Measurements from ENCODE around the gene NTSR2.

NTSR2 gene

DNA sequence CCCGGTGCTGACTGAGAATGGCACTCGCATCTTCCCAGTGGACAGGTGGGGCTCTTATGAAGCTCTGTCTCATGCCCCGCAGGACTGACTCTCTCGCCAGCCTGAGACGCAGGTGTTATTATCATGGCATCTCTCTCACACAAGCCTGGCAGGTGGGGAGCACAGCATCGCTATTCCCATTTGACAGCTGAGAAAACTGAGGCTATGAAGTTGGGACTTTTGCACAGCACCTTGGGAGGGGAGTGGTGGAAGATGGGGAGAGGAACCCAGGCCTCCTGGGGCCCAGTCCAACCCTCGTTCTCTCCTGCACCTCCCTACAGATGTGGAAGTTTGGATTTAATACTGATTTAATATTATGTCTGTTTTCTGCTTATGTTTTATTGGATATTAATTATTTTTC lies 9.0 kb upstream of the NTSR2 start:
- DNase-seq (ENCODE audit: low read depth) = no peak
- no peak overlapping the region for H3K4me3 ChIP-seq (ENCODE audit: low read length)
- TF ChIP-seq, protein P1, sequence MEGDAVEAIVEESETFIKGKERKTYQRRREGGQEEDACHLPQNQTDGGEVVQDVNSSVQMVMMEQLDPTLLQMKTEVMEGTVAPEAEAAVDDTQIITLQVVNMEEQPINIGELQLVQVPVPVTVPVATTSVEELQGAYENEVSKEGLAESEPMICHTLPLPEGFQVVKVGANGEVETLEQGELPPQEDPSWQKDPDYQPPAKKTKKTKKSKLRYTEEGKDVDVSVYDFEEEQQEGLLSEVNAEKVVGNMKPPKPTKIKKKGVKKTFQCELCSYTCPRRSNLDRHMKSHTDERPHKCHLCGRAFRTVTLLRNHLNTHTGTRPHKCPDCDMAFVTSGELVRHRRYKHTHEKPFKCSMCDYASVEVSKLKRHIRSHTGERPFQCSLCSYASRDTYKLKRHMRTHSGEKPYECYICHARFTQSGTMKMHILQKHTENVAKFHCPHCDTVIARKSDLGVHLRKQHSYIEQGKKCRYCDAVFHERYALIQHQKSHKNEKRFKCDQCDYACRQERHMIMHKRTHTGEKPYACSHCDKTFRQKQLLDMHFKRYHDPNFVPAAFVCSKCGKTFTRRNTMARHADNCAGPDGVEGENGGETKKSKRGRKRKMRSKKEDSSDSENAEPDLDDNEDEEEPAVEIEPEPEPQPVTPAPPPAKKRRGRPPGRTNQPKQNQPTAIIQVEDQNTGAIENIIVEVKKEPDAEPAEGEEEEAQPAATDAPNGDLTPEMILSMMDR (conservative IDR thresholded peaks at IDR 0.05; ENCODE audit: low read length) = no peak

DNA sequence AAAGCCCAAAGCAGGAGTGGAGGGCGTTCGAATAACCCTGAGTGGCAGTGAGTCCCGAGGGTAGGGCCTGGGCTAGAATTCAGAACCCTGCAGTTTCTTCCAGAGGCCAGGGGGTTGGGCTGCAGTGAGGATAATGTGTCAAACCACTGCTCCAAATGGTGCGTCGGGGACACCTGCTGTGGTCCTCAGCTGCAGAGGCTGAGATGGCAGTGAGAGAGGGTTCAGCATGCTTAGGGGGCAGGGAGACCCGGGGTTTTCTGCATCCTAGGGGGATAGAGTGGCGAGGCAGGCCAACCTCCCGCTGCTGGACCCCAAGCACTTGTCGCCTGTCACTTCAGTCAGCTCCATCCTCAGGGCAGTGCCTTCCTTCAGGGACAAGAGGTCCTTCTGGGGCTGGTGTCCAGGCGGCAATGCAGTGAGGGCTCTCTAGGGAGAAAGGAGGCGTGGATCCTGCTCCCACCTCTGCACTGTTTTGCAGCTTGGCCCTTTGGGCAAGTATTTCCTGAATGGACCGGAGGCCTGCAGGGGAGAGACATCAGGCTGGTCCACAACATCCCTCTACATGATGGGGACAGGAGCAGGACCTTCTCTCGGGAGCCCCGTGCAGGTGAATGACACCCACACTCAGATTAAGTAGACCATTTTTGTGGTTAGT lies 8.4 kb upstream of the NTSR2 start:
- H3K4me3 ChIP-seq (ENCODE audit: low read length) = no peak overlapping the region
- no peak for DNase-seq (ENCODE audit: low read depth)
- TF ChIP-seq, protein P1 (conservative IDR thresholded peaks at IDR 0.05; ENCODE audit: low read length) = no peak

DNA sequence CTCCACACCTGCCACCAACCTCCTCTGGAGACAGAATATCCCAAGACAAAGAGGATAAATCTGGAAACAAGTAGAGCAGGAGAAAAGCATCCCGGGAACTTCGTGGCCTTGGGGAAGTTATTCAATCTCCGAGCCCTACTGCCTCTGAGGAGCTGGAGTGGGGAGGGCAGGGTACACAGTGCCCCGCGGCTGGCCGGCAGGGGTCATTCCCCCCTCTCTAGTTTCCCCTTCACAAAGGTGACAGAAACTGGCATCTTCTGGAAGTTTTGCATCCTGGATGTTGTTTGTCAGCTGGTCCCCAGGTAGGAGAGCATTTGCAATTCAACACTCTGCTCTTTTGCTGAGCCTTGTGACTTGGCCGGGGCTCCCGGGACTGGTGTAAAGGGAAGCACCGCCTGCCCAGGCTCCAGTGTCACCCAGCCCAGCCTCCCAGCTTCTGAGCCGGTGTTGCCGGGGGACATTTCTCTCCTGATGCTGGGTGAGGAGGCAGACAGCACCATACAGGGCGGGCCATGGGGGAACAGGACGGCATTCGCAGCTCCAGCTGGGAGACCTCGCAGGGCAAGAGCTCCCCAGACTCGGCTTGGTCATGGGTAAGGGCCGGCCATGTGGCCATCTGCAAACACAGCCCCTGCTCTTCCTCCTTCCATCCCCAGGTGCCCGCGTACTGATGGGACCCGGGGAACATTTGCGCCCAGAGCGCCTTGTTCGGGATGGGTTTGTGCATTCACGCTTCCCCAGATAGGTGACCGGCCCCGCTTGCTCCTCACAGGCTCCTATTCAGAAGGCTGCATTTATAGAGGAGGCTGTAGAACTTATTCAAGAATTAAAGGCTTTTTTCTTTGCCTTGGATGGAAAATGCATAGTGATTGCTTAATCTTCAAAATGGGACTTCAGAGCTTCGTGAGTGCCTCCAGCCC lies 7.4 kb upstream of the NTSR2 start:
- TF ChIP-seq, protein P1 (conservative IDR thresholded peaks at IDR 0.05; ENCODE audit: low read length) = no peak
- no peak for DNase-seq (ENCODE audit: low read depth)
- no peak overlapping the region for H3K4me3 ChIP-seq (ENCODE audit: low read length)

DNA sequence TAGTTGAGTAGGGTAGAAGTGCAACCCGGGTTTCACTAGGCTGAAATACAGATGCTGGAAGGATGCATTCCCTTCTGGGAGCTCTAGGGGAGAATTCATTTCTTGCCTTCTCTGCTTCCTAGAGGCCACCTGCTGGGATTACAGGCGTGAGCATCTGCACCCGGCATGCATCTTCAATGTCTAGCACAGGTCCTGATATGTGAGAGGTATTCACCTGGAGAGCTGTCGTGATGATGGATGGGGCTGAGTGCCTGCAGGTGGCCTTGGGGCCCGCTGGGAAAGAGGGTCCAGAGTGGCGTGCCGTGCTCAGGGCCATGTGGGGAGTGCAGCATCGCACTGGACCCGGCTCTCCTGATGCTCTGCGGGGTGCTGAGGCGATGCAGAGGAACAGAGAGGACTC lies 6.6 kb upstream of the NTSR2 start:
- no peak for DNase-seq (ENCODE audit: low read depth)
- TF ChIP-seq, protein P1 (conservative IDR thresholded peaks at IDR 0.05; ENCODE audit: low read length) = no peak
- no peak overlapping the region for H3K4me3 ChIP-seq (ENCODE audit: low read length)

DNA sequence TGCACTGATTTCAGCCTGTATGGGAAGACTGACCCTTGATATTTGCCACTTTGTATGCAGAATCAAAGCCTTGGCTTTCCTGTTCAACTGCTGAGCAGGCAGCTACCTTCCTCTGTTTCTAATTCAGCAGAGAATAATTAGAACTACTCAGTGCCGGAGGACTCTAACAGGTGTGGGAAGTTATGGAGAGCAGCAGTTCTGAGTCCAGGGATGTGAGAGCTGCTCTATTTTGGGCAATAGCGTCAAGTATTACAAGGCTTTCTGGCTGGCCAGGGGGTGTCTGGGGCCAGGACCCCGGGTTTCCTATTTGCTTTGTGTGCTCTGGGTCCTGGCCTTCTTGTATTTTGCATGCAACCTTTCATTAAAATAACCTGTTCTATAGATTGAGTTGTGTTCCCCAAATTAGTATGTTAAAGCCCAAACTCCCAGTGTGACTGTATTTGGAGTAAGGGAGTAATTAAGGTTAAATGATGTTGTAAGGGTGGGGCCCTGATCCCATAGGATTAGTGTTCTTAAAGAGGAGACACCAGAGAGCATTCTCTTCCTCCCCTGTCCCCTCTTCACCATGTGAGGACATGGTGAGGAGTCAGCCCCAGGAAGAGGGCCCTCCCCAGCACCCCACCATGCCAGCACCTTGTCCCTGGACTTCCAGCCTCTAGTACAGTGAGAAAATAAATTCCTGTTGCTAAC lies 5.6 kb upstream of the NTSR2 start:
- TF ChIP-seq, protein P1 (conservative IDR thresholded peaks at IDR 0.05; ENCODE audit: low read length) = no peak
- DNase-seq (ENCODE audit: low read depth) = no peak
- no peak overlapping the region for H3K4me3 ChIP-seq (ENCODE audit: low read length)

DNA sequence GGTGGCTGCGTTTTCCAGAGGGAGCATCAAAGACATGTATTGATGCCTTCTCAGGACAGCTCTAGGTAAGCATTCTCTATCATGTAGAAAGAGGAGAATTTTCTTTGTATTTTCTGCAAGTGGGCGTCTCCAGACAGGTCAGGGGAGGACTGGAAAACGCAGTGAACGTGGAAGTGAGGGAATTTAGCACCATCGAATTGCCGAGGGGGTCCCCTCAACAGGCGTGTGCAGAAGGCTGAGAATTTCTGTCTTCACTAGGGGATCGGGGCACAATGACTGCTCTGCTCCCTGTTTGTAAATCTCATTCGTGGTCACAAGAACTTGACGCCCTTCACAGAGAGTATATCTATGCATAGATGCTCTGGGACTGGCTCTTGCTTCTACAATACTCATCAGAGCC lies 5.0 kb upstream of the NTSR2 start:
- TF ChIP-seq, protein P1 (conservative IDR thresholded peaks at IDR 0.05; ENCODE audit: low read length) = no peak
- DNase-seq (ENCODE audit: low read depth) = no peak
- no peak overlapping the region for H3K4me3 ChIP-seq (ENCODE audit: low read length)
